Tongue (tissue), 2 donors: ENCODE results near the gene QRFP. TPM values are rescaled to one million over a fixed set of nuclear protein-coding genes. Genes with fewer than 3 reads are reported as not detected.

Experiments
- DNase-seq: peaks from one replicate; pipeline ENCODE4 v3.0.0-alpha.2; 2015
- total RNA-seq: library from RNA; depleted of rRNA; stranded (reverse); fragments of >200 nt; gene quantifications from one replicate; pipeline ENCODE4 v1.2.3, GENCODE V29; 2014

Gene QRFP
- total RNA-seq, 1 donor from 2014 or later: not detected

DNA sequence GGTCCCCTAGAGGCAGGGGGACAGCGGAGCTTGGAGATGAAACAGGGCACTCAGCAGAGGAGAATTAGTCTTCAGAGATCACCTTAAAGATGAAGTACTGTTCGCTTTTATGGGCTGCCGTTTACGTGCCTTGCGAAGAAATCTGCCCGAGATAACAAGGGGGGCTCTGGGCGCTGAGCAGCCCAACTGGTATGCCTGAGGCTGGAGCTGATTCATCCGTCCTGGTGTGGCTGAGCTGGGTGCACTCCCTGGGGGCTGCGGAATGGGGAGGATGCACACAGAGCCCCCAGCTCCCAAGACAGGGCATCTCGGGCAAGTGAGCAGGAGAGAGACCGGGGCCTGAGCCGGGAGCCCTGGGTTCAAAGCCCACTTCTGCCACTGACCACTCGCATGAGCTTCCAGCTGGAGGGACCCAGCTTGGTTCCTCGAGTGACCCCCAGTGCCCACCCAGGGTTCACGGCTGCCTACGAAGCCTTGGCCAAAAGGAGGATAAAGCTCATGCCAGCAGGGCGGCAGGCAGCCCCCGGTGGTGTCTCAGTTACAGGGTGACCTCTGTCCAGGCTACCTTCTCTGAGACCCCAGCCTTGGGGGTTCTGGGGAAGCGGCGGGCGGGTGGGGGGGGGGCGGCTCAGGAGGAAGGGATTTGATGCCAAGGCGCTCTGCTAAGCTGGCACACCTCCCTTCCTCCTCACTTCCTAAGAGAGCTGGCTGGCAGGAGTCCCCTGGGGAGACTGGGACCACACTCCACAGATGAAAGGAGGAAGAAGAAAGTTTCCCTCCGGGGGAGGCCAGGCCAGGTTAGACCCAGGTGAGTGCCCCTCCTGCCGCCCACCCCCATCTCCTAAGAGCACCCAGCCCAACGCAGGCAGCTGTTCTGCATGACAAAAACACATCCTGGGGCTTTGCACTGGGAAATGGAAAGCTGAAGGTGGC is 36.8 kb upstream of the QRFP start:
- no peak for DNase-seq

DNA sequence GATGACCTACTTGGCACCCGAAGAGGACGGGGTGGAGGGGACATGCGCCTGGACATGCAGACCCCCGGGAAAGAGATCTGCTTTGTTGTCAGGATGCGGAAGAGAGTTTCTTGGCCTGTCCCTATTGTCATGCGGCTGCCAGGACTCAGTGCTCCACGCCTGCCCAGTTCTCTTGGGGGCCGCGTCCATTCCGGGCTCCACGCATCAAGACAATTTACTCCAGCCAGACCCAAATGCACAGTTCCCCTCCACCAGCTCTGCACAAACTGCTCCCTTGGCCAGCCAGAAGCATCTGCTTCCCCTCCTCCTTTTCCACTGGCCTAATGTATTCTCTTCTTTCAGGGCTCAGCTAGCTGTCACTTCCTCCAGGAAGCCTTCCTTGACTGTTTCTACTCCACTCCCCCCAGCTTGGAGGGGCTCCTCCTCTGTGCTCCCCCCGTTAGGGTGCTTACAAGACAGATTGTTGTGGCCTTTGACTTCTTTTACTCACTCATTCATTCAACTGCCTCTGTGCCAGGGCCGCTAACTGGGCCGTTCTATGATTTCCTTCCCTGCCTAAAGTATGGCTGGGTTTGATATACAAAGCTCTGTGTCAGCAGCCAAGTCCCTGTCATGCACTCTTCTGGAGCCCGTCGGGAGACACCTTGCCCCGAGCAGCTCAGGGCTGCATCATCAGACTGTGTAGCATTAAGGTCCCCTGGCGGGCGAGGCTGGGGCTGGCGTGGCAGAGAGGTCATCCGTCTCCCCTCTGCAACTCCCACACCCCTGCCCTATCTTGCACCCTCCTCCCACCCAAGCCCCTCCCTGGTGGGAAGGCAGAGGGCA is 35.9 kb upstream of the QRFP start:
- peak; percentile 68 for DNase-seq

DNA sequence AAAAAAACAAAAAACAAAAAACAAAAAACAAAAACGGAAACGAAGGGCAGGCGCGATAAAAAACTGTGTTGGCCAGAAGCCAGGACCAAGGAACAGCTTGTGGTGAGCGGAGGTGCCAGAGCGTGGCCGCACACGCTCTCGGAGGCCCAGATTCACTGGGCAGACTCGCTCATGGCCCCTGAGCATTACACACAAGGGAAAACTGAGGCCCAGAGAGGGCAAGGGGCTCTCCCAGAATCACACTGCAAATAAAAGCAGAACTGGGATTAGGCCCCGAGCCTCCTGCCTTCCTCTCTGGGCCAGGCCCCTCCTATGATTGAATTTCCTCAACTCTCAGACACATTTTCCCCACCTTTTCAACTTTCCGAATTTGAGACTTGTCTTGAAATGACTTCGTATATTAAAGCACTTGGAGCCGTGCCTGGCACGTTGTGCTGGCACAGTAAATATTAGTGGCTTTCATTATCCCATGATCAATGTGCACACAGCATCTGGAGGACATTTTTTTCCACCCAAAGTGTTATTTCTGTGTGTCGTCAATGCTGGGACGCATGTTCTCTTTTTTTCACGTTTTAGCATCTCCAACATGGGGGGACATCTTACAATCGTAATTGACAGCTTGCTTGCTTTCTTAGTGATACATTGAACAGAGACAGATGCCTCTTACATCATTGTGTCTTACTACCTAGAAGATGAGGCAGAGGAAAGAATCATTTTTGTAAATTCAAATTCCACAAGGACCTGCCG is 35.1 kb upstream of the QRFP start:
- DNase-seq: peak; percentile 68

GRCh38 chr9:130930804-130931349 is 34.3 kb upstream of the QRFP start:
- DNase-seq: no peak

- no peak for DNase-seq
Measured at GRCh38 chr9:130930132-130930803, 33.7 kb upstream of the QRFP start.

GRCh38 chr9:130929571-130930038 is 33.0 kb upstream of the QRFP start:
- no peak for DNase-seq

- DNase-seq: no peak
Measured at GRCh38 chr9:130927995-130928900, 31.6 kb upstream of the QRFP start.

DNA sequence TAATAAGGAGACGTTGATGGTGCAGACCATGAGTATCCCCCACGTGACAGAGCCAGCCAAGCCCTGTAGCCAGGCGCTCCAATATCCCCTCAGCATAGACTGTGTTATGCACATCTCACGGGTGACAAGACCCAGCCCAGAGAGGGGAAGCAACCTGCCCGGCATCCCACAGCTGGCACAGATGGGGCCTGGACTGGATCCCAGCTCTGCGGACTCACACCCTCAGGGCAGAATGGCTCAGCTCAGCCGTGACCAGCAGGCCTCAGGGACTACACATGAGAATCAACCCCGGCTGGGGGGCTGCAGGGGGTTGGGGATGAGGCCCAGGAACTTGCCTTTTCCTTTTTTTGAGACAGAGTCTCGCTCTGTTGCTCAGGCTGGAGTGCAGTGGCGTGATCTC is 30.7 kb upstream of the QRFP start:
- DNase-seq: no peak

DNA sequence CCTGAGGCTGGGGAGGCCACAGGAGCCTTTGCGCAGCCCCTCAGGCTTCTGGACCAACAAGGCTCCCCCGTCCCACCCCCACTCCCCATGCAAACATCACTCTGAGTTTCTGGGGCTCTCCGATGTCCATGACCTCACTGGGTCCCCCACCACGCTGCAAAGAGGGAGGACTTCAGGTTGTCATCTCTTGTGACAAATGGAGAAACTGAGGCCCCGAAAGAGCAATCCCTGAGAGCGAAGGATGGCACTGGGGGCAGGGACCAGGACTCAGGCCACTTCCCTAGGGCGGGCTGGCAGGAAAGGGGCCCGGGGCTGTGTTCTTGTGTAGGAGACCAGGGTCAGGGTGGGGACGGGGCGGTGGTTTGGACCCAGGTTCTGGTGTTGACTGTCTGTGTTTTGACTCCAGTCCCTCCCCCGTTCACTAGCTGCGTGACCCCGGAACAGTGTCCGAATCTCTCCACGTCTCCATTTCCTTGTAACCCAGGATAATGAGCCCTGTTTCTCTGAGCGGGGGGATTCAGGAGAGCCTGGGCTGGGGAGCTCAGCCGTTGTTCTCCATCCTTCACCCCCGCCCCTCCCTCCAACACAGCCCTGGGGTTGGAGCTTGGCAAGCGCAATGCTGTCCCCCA is 28.6 kb upstream of the QRFP start:
- no peak for DNase-seq

DNA sequence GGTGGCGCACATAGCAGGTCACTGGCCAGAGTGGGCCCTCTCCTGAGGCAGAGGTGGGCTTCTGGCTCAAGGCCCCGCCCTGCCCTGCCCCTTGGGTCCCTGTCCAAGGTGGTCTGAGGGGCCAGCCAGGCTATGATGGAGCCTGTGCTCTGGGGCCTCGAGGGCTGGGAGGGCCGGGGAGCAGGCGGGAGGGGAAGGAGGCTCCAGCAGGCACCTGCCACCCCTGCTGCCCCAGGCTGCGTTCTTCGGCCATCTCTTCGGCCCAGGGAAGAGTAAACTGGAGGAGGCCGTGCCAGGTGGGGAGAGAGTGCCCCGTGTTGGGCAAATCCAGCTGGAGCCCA is 27.8 kb upstream of the QRFP start:
- no peak for DNase-seq

GRCh38 chr9:130923611-130924447 is 27.2 kb upstream of the QRFP start:
- DNase-seq: no peak

GRCh38 chr9:130922893-130923610 is 26.4 kb upstream of the QRFP start:
- no peak for DNase-seq

DNA sequence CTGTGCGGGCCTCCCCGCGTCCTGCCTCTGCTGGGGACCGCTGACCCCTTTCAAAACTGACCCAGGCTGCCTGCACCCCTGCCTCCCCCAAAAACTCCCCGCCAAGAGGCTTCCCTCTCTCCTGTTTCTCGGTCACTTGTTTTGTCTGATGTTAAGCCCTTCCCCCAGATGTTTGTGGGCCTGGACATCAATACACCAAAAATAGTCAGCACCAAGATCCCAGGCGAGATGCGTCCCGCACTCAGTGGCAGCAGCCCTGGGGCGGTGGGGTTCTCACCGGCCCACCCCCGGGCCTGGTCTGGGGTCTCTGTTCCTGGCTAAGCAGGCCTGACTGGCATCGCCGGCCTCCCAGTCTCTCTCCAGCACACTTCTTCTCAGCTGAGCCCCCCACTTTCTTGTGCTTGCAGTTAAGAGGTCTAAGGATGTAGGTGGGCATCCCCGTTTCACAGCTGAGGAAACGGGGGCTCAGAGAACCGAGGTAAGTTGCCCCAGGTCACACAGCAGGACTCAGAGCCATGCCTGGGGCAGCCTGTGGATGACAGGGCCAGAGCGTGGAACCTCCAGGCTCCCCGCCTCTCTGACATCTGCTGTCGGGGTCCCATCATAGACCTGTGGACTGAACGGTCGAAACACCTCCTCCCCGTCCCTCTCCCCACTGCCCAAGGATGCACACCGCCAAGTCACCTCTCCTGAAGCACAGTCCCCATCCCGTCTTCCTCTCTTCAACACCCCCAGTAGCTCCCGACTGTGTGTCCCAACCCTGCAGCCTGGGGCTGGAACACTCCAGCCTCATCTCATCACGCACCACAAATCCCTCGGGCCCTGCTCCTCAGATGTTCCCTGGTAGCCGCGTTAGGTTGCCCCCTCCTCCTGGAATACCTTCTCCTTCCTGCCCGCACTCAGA is 25.6 kb upstream of the QRFP start:
- DNase-seq: no peak

DNA sequence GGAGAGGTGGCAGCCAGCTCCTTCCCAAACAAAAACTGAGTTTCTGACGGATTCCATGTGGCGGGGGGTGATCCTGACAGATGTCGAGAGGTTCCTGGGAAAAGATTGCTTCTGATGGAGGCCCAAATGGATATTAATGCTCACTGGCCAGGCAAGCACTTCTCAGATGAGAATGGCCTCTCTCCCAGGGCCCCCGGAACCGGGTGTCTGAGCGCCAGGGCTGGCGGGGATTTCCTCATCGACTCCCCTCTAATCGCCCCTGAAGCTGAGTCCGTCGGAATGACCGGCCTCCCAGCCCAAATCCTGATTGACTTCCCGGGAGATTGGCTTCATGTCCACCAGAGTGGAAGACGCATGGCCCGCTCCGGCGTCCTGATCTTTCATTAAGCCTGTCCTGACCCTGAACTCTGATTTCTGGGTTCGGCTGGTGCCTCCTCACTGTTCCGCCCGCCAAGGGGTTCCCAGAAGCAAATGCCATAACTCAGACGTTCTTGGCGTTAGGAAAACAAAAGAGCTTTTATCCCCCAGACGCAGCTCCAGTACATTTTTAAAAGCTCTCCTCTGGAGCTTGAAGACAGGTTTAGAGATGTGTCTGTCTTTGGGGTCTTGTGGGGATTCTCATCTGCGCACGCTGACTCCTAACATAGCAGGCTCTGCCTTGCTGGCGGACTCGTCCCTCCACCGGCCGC is 24.8 kb upstream of the QRFP start:
- DNase-seq: peak; percentile 62

GRCh38 chr9:130920762-130921299 is 24.2 kb upstream of the QRFP start:
- no peak for DNase-seq

GRCh38 chr9:130920233-130920632 is 23.6 kb upstream of the QRFP start:
- DNase-seq: no peak
